ENCODE data around the gene TREML1.
"Not testable (repeated sequence)": the region's sequence is repeated elsewhere in the genome, so short reads cannot be mapped to it uniquely, and the experiment has no call there.

The TREML1 gene

DNA sequence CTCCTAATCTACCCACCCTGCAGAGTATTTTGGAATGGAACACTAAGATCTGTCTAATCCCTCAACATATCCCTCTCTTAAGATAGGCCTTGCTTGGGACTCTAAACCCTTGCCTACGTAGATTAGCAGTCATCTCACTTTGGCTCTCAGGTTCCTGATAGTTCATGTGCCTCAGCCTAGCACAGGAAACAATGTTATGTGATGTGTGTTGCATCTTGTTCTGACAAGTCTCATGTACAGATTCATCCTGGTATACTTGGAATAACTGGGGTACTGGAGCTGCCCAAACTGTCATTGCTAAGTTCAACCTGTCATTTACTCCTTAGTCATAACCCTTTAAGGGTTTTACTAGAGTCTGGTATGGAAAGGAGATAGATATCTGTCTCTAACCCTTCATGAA lies 34.1 kb downstream of the TREML1 start:
- H3K9me3 ChIP-seq, result no peaks in the 10 kb centered on the region
- TF ChIP-seq Cebpa-rat (IDR thresholded peaks at IDR 0.05), result no peak
- no peaks in the 10 kb centered on the region for H3K4me1 ChIP-seq
- peaks cover 10% of the 10 kb centered on the region; the same call in 1 of the 2 replicates for H3K36me3 ChIP-seq
- no peak overlapping the region for H3K27ac ChIP-seq
- no peaks in the 10 kb centered on the region for H4K20me1 ChIP-seq
- no peak overlapping the region for H3K9ac ChIP-seq
- no peaks in the 10 kb centered on the region for H3K27me3 ChIP-seq
- no peak overlapping the region for H3K4me2 ChIP-seq
- no peak overlapping the region for H3K4me3 ChIP-seq

DNA sequence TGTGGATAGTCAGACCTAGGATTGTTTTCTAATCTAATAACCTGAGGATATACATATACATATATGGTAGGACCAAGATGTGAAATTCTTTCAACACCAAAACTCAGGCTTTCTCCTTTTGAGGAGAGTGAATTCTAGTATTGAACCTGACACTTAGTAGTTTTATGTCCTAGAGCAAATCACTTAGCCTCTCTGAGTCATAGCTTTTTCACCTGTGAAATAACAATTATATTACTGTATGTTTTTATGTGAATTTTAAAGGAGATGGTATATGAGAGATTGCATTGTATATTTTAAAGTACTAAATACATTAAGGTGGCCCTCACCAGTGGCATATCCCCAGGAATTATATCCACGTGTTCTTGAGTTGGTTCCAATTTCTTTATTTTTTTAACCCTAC lies 34.6 kb downstream of the TREML1 start:
- no peak overlapping the region for H3K27ac ChIP-seq
- no peak overlapping the region for H3K4me2 ChIP-seq
- no peak for TF ChIP-seq Cebpa-rat (IDR thresholded peaks at IDR 0.05)
- no peaks in the 10 kb centered on the region for H4K20me1 ChIP-seq
- H3K4me3 ChIP-seq, result no peak overlapping the region
- H3K4me1 ChIP-seq, result no peaks in the 10 kb centered on the region
- H3K27me3 ChIP-seq, result no peaks in the 10 kb centered on the region
- H3K9me3 ChIP-seq, result no peaks in the 10 kb centered on the region
- H3K9ac ChIP-seq, result no peak overlapping the region
- H3K36me3 ChIP-seq, result peaks cover 9% of the 10 kb centered on the region; the same call in 1 of the 2 replicates

DNA sequence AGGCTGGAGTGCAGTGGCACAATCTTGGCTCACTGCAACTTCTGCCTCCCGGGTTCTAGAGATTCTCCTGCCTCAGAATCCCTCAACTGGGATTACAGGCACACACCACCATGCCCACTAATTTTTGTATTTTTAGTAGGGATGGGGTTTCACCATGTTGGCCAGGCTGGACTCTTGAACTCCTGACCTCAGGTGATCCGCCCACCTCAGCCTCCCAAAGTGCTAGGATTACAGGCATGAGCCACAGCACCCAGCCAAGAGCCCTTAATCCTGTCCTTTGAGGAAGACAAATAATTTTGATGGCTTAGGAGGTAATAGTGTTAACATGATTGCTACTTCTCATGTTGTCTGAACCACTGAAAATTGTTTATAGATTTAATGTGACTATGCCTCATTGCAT lies 39.1 kb downstream of the TREML1 start:
- not testable (repeated sequence) for H3K9ac ChIP-seq, H4K20me1 ChIP-seq, H3K9me3 ChIP-seq, H3K27me3 ChIP-seq, H3K4me1 ChIP-seq, H3K27ac ChIP-seq, H3K36me3 ChIP-seq, H3K4me3 ChIP-seq, H3K4me2 ChIP-seq

DNA sequence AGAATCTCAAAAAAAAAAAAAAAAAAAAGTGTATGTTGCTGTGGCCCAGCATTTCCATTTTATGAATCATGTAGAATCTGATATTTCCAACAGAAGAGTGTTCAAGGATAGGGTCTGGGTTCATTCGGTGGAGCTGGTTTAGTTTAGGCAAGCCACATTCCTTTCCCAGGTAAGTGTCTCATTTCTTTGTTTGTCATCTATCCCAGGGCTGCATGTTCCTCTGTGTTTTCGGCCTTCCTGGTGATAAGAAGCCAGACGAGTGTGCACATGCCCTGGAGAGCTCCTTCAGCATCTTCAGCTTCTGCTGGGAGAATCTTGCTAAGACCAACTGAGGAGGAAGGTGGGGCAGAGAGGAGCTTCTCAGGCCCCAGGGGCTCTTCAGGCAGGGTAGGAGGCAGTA lies 43.1 kb downstream of the TREML1 start:
- Histone ChIP-seq H3K27ac (no peak overlapping the region), H3K9me3 (no peaks in the 10 kb centered on the region), H3K27me3 (no peaks in the 10 kb centered on the region), H3K4me1 (no peaks in the 10 kb centered on the region), H3K36me3 (no peaks in the 10 kb centered on the region; the same call in none of the 2 replicates), H4K20me1 (no peaks in the 10 kb centered on the region), H3K9ac (no peak overlapping the region), H3K4me2 (no peak overlapping the region), H3K4me3 (no peak overlapping the region)
- no peak for TF ChIP-seq Cebpa-rat (IDR thresholded peaks at IDR 0.05)

DNA sequence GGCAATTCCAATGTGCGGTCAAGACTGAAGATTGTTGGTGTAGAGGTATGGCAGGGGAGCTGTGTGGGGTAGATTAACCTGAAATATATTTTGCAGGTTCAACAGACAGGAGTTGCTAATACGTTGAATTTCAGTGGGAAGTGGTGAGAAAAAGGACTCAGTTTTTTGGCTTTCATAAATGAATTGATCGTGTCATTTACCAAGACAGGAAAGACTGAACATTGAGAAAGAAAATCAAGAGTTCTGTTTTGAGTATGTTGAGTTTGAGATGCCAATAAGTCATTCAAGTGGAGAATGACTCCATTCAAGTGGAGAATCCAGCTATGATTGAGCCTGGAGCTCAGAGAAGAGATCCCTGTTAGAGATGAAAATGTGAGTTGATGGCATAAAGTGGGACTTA lies 50.3 kb downstream of the TREML1 start:
- H3K9me3 ChIP-seq, result no peaks in the 10 kb centered on the region
- H3K9ac ChIP-seq, result no peak overlapping the region
- H3K36me3 ChIP-seq, result peaks cover 32% of the 10 kb centered on the region
- H4K20me1 ChIP-seq, result peaks cover 43% of the 10 kb centered on the region
- no peak overlapping the region for H3K4me2 ChIP-seq
- H3K27ac ChIP-seq, result no peak overlapping the region
- H3K4me3 ChIP-seq, result no peak overlapping the region
- TF ChIP-seq Cebpa-rat (IDR thresholded peaks at IDR 0.05), result no peak
- H3K27me3 ChIP-seq, result no peaks in the 10 kb centered on the region
- H3K4me1 ChIP-seq, result no peaks in the 10 kb centered on the region

DNA sequence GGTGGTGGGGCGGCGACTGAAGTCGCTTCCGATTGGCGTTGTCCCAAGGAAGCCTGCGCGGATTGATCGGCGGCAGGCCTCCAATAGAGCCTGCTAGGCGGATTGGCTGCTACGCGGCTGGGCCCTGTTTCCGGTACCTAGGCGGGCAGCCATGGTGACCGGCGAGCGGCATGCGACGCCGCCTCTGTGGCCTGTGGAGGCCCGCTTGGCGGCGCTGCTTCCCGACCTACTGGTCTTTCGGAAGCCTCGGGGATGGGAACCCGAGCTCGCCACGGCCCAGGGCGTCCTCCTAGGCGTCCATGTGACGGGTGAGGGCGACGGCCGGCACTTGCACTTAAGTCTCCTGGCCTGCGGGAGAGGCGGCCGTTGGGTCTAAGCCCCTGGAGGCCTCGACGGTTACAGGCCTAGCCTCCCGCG lies 53.3 kb downstream of the TREML1 start:
- H3K27me3 ChIP-seq, result no peaks in the 10 kb centered on the region
- H3K4me2 ChIP-seq, result no peak overlapping the region
- no peak for TF ChIP-seq Cebpa-rat (IDR thresholded peaks at IDR 0.05)
- H3K9me3 ChIP-seq, result no peaks in the 10 kb centered on the region
- H3K27ac ChIP-seq, result no peak overlapping the region
- no peaks in the 10 kb centered on the region for H3K4me1 ChIP-seq
- peaks cover 72% of the 10 kb centered on the region for H4K20me1 ChIP-seq
- no peak overlapping the region for H3K9ac ChIP-seq
- H3K36me3 ChIP-seq, result peaks cover 62% of the 10 kb centered on the region
- no peak overlapping the region for H3K4me3 ChIP-seq

Measured in BLaER1 (cell line).